H9 (cell line): ENCODE measurements around the gene SP5. TPM values are rescaled to one million over a fixed set of nuclear protein-coding genes. Genes with fewer than 3 reads are reported as not detected.

Experiments
- DNase-seq: peaks from one replicate; pipeline ENCODE4 v3.0.0-alpha.2; 2017
- H2AFZ ChIP-seq: one replicate; pipeline ENCODE4 v1.6.1; 2013; ENCODE audit warnings: mild to moderate bottlenecking, low read length, control low read depth, moderate library complexity
- H2AK5ac ChIP-seq: 2 replicates; pipeline ENCODE4 v1.6.1; 2013; ENCODE audit warnings: low read length, control low read depth, mixed read lengths; ENCODE audit not compliant: insufficient read length
- H2BK120ac ChIP-seq: one replicate; pipeline ENCODE4 v1.6.1; 2013; ENCODE audit warnings: low read depth, mild to moderate bottlenecking, low read length, control low read depth, inconsistent platforms; ENCODE audit not compliant: poor library complexity, severe bottlenecking
- H2BK12ac ChIP-seq: 2 replicates; pipeline ENCODE4 v1.6.1; 2013; ENCODE audit warnings: low read length, control low read depth, mixed read lengths, low read depth; ENCODE audit not compliant: insufficient read length
- H2BK15ac ChIP-seq: 2 replicates; pipeline ENCODE4 v1.6.1; 2013; ENCODE audit warnings: low read depth, low read length, control low read depth
- H2BK20ac ChIP-seq: one replicate; pipeline ENCODE4 v1.6.1; 2013; ENCODE audit warnings: low read depth, mild to moderate bottlenecking, low read length, control low read depth, inconsistent platforms; ENCODE audit not compliant: poor library complexity, severe bottlenecking
- H2BK5ac ChIP-seq: 2 replicates; pipeline ENCODE4 v1.6.1; 2013; ENCODE audit warnings: low read length, control low read depth, mixed read lengths; ENCODE audit not compliant: insufficient read length
- H3K14ac ChIP-seq: 2 replicates; pipeline ENCODE4 v1.6.1; 2013; ENCODE audit warnings: low read length, control low read depth; ENCODE audit not compliant: insufficient read depth
- H3K18ac ChIP-seq: 2 replicates; pipeline ENCODE4 v1.6.1; 2013; ENCODE audit warnings: low read depth, mild to moderate bottlenecking, mixed read lengths, low read length, control low read depth; ENCODE audit not compliant: insufficient read length
- H3K23ac ChIP-seq: 2 replicates; pipeline ENCODE4 v1.6.1; 2013; ENCODE audit warnings: low read length, control low read depth, mixed read lengths, low read depth; ENCODE audit not compliant: insufficient read length
- H3K23me2 ChIP-seq: 2 replicates; pipeline ENCODE4 v1.6.1; 2013; ENCODE audit warnings: low read depth, mild to moderate bottlenecking, mixed read lengths, low read length, control low read depth; ENCODE audit not compliant: insufficient read length, poor library complexity, severe bottlenecking
- H3K27ac ChIP-seq: 2 replicates; pipeline ENCODE4 v1.5.1; 2013; ENCODE audit warnings: low read length, control low read depth, mixed read lengths, low read depth; ENCODE audit not compliant: insufficient read length
- H3K27me3 ChIP-seq: 2 replicates; pipeline ENCODE4 v1.6.1; 2013; ENCODE audit warnings: low read length, control low read depth, inconsistent platforms; ENCODE audit not compliant: insufficient read depth
- H3K4ac ChIP-seq: 2 replicates; pipeline ENCODE4 v1.6.1; 2013; ENCODE audit warnings: low read depth, mild to moderate bottlenecking, control low read depth, inconsistent platforms, low read length, moderate library complexity
- H3K4me1 ChIP-seq: 2 replicates; pipeline ENCODE4 v1.6.1; 2013; ENCODE audit warnings: low read length, control low read depth, inconsistent platforms; ENCODE audit not compliant: insufficient read depth
- H3K4me2 ChIP-seq: 2 replicates; pipeline ENCODE4 v1.6.1; 2013; ENCODE audit warnings: low read length, control low read depth, mixed read lengths; ENCODE audit not compliant: insufficient read length, insufficient read depth
- H3K56ac ChIP-seq: 2 replicates; pipeline ENCODE4 v1.6.1; 2013; ENCODE audit warnings: low read depth, mild to moderate bottlenecking, mixed read lengths, low read length, control low read depth; ENCODE audit not compliant: insufficient read length
- H3K79me1 ChIP-seq: 2 replicates; pipeline ENCODE4 v1.6.1; 2013; ENCODE audit warnings: low read depth, mild to moderate bottlenecking, moderate library complexity, low read length, control low read depth, inconsistent platforms; ENCODE audit not compliant: insufficient read depth, poor library complexity, severe bottlenecking
- H3K79me2 ChIP-seq: 2 replicates; pipeline ENCODE4 v1.6.1; 2013; ENCODE audit warnings: low read length, control low read depth, inconsistent platforms; ENCODE audit not compliant: insufficient read depth
- H3K9ac ChIP-seq: 2 replicates; pipeline ENCODE4 v1.6.1; 2013; ENCODE audit warnings: low read length, control low read depth, mixed read lengths; ENCODE audit not compliant: insufficient read length; ENCODE audit errors: extremely low read depth
- H3K9me3 ChIP-seq: one replicate; pipeline ENCODE4 v1.6.1; 2013; ENCODE audit warnings: low read depth, low read length, inconsistent platforms; ENCODE audit not compliant: control insufficient read depth
- H3T11ph ChIP-seq: one replicate; pipeline ENCODE4 v1.6.1; 2013; ENCODE audit warnings: mild to moderate bottlenecking, low read length, control low read depth, inconsistent platforms
- H4K20me1 ChIP-seq: one replicate; pipeline ENCODE4 v1.6.1; 2013; ENCODE audit not compliant: control insufficient read depth, insufficient read length, insufficient read depth
- H4K5ac ChIP-seq: 2 replicates; pipeline ENCODE4 v1.6.1; 2013; ENCODE audit warnings: low read depth, mild to moderate bottlenecking, mixed read lengths, low read length, control low read depth; ENCODE audit not compliant: insufficient read length
- H4K8ac ChIP-seq: replicated peaks from 2 replicates; pipeline ENCODE4 v1.6.1; 2013; ENCODE audit warnings: low read length, control low read depth, mixed read lengths, low read depth; ENCODE audit not compliant: insufficient read length
- H4K91ac ChIP-seq: 2 replicates; pipeline ENCODE4 v1.6.1; 2013; ENCODE audit warnings: low read depth, mild to moderate bottlenecking, moderate library complexity, mixed read lengths, low read length, control low read depth; ENCODE audit not compliant: insufficient read length
- H3K27ac Mint-ChIP-seq, 3 experiments: 2 replicates in 2 of 3; 3 replicates in 1 of 3; pipeline ENCODE4 v1.8.0; 2020 to 2021; ENCODE audit warnings: mixed read lengths in 3 of 3, mild to moderate bottlenecking in 1 of 3, moderate library complexity in 1 of 3
- H3K27me3 Mint-ChIP-seq: 2 replicates; pipeline ENCODE4 v1.8.0; 2021; ENCODE audit warnings: low read depth, mild to moderate bottlenecking, moderate library complexity, mixed read lengths
- H3K36me3 Mint-ChIP-seq, 3 experiments: 2 replicates in 2 of 3; 3 replicates in 1 of 3; pipeline ENCODE4 v1.8.0; 2020 to 2021; ENCODE audit warnings: low read depth in 3 of 3, mixed read lengths in 3 of 3; ENCODE audit not compliant: insufficient read depth in 1 of 3
- H3K4me1 Mint-ChIP-seq, 2 experiments: 2 replicates each; pipeline ENCODE4 v1.8.0; 2020; ENCODE audit warnings: mixed read lengths in 2 of 2
- H3K4me3 Mint-ChIP-seq, 2 experiments: 2 replicates in 1 of 2; 3 replicates in 1 of 2; pipeline ENCODE4 v1.8.0; 2020 to 2021; ENCODE audit warnings: mild to moderate bottlenecking in 2 of 2, mixed read lengths in 2 of 2, moderate library complexity in 1 of 2
- H3K9me3 Mint-ChIP-seq, 2 experiments: 2 replicates in 1 of 2; 3 replicates in 1 of 2; pipeline ENCODE4 v1.8.0; 2020; ENCODE audit warnings: mild to moderate bottlenecking in 2 of 2, mixed read lengths in 2 of 2, moderate library complexity in 1 of 2
- WGBS: extraction: QIAGEN DNeasy Blood & Tissue Kit; methylation state at CpG from one replicate; pipeline ENCODE4 v1.1.7; 2013; ENCODE audit warnings: missing lambda C conversion rate, low lambda C conversion rate, mixed read lengths; ENCODE audit not compliant: insufficient read length; ENCODE audit errors: extremely low coverage; 5-methylcytosine and 5-hydroxymethylcytosine counted together
- total RNA-seq: library from RNA; stranded (reverse); gene quantifications from 2 replicates; pipeline ENCODE4 v1.2.1, GENCODE V29; 2021
- TF ChIP-seq, protein P1 (sequence below): fragments of 200-600 bp; sonication (generic); conservative IDR thresholded peaks from 3 replicates; pipeline ENCODE4 v1.8.0; 2021; ENCODE audit warnings: antibody characterized with exemption, mild to moderate bottlenecking

The SP5 gene
- total RNA-seq, 1 experiment from 2014 or later = 1.7 TPM

DNA sequence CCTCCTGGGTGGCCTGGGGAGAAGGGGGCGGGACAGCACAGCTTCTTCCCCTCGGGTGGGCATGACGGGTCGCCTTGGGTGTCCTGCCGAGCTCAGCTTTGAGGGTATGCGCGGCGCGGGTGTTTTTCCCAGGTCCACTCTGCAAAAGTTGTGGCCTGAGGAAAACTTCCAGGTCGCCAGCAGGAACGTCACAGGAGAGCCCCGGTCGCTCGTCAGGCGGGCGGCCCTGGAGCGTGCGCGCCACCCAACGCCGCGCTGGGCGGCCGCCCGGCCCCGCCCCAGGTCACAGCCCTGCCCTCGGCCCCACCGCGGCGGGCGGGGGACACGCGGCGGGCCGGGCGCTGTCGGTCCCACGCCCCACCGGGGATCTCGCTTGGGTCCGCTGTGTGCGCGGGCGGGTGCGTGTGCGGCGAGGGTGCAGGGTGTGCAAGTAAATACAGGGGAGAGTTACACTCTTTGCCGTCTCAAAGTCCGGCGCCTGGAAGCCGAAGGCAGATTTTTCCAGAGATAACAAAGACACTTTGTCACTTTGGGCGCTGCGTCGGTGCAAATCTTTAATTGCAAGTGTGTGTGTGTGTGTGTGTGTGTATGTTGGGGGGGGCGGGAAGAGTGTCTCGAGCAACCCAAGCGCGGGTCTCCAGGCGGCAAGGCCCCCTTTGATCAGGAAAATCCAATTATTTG lies 616 bp upstream of the SP5 start:
- Mint-ChIP-seq H3K27ac (no peak overlapping the region; a peak in 1 of 7 replicates), H3K9me3 (peaks cover 2 to 21% of the 10 kb centered on the region in 2 experiments; a peak in 4 of 5 replicates), H3K4me3 (peak overlapping the region; percentile 35 to 81), H3K27me3 (peaks cover 98% of the 10 kb centered on the region), H3K4me1 (peaks cover 47 to 52% of the 10 kb centered on the region in 2 experiments), H3K36me3 (peaks cover 0 to 4% (median 0%) of the 10 kb centered on the region in 3 experiments; a peak in 2 of 7 replicates)
- no peak overlapping the region for H3K23ac ChIP-seq
- H3K4me2 ChIP-seq = peak overlapping the region; percentile 58
- no peak overlapping the region for H2BK20ac ChIP-seq
- H3K23me2 ChIP-seq = peaks cover 10% of the 10 kb centered on the region
- H3K14ac ChIP-seq = no peak overlapping the region
- H4K5ac ChIP-seq = no peak overlapping the region
- H3K4me1 ChIP-seq = no peaks in the 10 kb centered on the region; the same call in 1 of the 2 replicates
- no peak overlapping the region for H3K56ac ChIP-seq
- H4K20me1 ChIP-seq = no peaks in the 10 kb centered on the region
- H3T11ph ChIP-seq = no peak overlapping the region
- H3K9me3 ChIP-seq = no peaks in the 10 kb centered on the region
- H3K4ac ChIP-seq = no peak overlapping the region
- H2AFZ ChIP-seq = no peak overlapping the region
- H4K8ac ChIP-seq = no peak overlapping the region
- WGBS = no CpG with 5 or more reads among the region's 59 CpGs
- no peak overlapping the region for H3K18ac ChIP-seq
- no peak overlapping the region for H2BK12ac ChIP-seq
- no peaks in the 10 kb centered on the region for H3K79me2 ChIP-seq
- TF ChIP-seq, protein P1, sequence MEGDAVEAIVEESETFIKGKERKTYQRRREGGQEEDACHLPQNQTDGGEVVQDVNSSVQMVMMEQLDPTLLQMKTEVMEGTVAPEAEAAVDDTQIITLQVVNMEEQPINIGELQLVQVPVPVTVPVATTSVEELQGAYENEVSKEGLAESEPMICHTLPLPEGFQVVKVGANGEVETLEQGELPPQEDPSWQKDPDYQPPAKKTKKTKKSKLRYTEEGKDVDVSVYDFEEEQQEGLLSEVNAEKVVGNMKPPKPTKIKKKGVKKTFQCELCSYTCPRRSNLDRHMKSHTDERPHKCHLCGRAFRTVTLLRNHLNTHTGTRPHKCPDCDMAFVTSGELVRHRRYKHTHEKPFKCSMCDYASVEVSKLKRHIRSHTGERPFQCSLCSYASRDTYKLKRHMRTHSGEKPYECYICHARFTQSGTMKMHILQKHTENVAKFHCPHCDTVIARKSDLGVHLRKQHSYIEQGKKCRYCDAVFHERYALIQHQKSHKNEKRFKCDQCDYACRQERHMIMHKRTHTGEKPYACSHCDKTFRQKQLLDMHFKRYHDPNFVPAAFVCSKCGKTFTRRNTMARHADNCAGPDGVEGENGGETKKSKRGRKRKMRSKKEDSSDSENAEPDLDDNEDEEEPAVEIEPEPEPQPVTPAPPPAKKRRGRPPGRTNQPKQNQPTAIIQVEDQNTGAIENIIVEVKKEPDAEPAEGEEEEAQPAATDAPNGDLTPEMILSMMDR = no peak
- H2BK120ac ChIP-seq = no peak overlapping the region
- H2BK5ac ChIP-seq = no peak overlapping the region
- DNase-seq = peak; percentile 46
- no peak overlapping the region for H3K9ac ChIP-seq
- H2BK15ac ChIP-seq = no peak overlapping the region
- H3K79me1 ChIP-seq = no peaks in the 10 kb centered on the region
- peaks cover 72% of the 10 kb centered on the region for H3K27me3 ChIP-seq
- no peak overlapping the region for H2AK5ac ChIP-seq
- no peak overlapping the region for H3K27ac ChIP-seq
- no peak overlapping the region for H4K91ac ChIP-seq
